ENCODE data around the gene CCNB3.

CCNB3 gene

DNA sequence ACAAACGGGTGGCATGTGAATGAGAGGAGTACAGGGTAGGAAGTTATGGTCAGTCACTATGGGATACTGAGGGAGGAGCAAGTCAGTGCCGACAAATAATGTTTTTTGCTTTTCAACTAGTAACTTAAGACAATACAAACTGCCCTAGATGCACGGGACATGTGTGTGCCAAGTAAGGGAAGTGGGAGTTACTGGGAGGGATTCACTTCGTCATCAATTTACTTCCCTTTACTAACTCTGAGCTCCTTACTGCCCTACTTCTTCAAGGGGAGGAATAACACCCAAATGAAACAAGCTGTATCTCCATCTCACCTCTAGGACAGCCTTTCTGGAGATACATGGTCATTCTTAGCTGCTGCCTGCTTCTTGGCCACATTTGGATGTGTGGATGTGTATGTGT, 168.4 kb downstream of the CCNB3 start:
- Histone ChIP-seq H3K4me1 (ENCODE audit: control insufficient read depth, insufficient read depth, low read length) (no peaks in the 10 kb centered on the region), H3K4me3 (ENCODE audit: low read length) (no peak overlapping the region), H3K9me3 (ENCODE audit: control insufficient read depth, insufficient read depth, low read length) (no peaks in the 10 kb centered on the region), H3K27me3 (ENCODE audit: control insufficient read depth, insufficient read depth, low read length) (no peaks in the 10 kb centered on the region), H3K36me3 (ENCODE audit: control insufficient read depth, insufficient read depth, low read length) (no peaks in the 10 kb centered on the region), H3K27ac (ENCODE audit: low read length) (no peak overlapping the region)
- WGBS (ENCODE audit: insufficient coverage, insufficient read length), result no CpG with 5 or more reads among the region's 4 CpGs
- DNase-seq (ENCODE audit: low read depth, low spot score), result no peak

DNA sequence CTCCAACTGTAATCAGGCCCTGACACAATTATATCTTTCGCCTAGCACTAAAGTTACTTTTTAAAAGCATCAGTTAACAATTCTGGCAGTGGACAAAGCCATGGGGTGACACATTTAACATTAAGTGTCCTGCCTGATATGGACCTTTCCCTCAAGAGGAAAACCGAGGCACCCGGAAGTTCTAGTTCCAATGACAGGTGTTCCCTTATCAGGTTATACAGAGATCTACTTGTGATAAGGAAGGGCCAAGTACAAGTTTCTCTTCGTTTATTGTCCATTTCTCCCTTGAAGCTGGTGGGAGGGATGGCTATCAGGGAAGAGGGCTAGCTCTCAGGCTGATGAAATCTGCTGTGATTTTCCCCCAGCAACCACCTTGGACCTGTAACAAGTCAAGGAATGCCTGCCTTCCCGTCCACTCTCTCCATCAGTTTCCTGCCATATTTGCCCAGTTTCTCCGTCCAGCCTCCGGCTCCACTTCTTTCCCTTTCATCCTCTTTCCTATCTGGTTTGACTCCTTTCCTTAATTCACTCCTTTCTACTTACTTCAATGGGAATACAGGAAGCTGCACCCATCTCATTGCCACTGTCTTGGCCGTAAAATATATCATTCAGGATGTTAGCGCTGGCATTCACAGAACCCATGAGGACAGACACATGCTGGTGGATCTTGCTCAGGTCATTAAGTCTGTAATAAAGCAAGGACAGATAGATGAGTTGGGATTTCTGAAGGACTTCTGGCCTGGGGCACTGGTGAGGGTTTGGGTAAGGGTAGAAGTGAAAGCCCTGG, 171.1 kb downstream of the CCNB3 start:
- Histone ChIP-seq H3K36me3 (ENCODE audit: control insufficient read depth, insufficient read depth, low read length) (no peaks in the 10 kb centered on the region), H3K27me3 (ENCODE audit: control insufficient read depth, insufficient read depth, low read length) (no peaks in the 10 kb centered on the region), H3K4me3 (ENCODE audit: low read length) (no peak overlapping the region), H3K4me1 (ENCODE audit: control insufficient read depth, insufficient read depth, low read length) (no peaks in the 10 kb centered on the region), H3K27ac (ENCODE audit: low read length) (no peak overlapping the region), H3K9me3 (ENCODE audit: control insufficient read depth, insufficient read depth, low read length) (no peaks in the 10 kb centered on the region)
- DNase-seq (ENCODE audit: low read depth, low spot score), result no peak
- WGBS (ENCODE audit: insufficient coverage, insufficient read length), result no CpG with 5 or more reads among the region's 9 CpGs

GRCh38 chrX:50381729-50382415, 177.3 kb downstream of the CCNB3 start:
- Histone ChIP-seq H3K27me3 (ENCODE audit: control insufficient read depth, insufficient read depth, low read length) (no peaks in the 10 kb centered on the region), H3K27ac (ENCODE audit: low read length) (no peak overlapping the region), H3K36me3 (ENCODE audit: control insufficient read depth, insufficient read depth, low read length) (no peaks in the 10 kb centered on the region), H3K4me1 (ENCODE audit: control insufficient read depth, insufficient read depth, low read length) (no peaks in the 10 kb centered on the region), H3K4me3 (ENCODE audit: low read length) (no peak overlapping the region), H3K9me3 (ENCODE audit: control insufficient read depth, insufficient read depth, low read length) (no peaks in the 10 kb centered on the region)
- DNase-seq (ENCODE audit: low read depth, low spot score), result no peak
- WGBS (ENCODE audit: insufficient coverage, insufficient read length), result no CpG with 5 or more reads among the region's 5 CpGs

GRCh38 chrX:50386520-50386919, 182.0 kb downstream of the CCNB3 start:
- no peaks in the 10 kb centered on the region for H3K4me1 ChIP-seq (ENCODE audit: control insufficient read depth, insufficient read depth, low read length)
- no peaks in the 10 kb centered on the region for H3K36me3 ChIP-seq (ENCODE audit: control insufficient read depth, insufficient read depth, low read length)
- no peaks in the 10 kb centered on the region for H3K9me3 ChIP-seq (ENCODE audit: control insufficient read depth, insufficient read depth, low read length)
- H3K27me3 ChIP-seq (ENCODE audit: control insufficient read depth, insufficient read depth, low read length), result no peaks in the 10 kb centered on the region
- no CpG with 5 or more reads among the region's 2 CpGs for WGBS (ENCODE audit: insufficient coverage, insufficient read length)
- no peak for DNase-seq (ENCODE audit: low read depth, low spot score)
- no peak overlapping the region for H3K27ac ChIP-seq (ENCODE audit: low read length)
- H3K4me3 ChIP-seq (ENCODE audit: low read length), result no peak overlapping the region

DNA sequence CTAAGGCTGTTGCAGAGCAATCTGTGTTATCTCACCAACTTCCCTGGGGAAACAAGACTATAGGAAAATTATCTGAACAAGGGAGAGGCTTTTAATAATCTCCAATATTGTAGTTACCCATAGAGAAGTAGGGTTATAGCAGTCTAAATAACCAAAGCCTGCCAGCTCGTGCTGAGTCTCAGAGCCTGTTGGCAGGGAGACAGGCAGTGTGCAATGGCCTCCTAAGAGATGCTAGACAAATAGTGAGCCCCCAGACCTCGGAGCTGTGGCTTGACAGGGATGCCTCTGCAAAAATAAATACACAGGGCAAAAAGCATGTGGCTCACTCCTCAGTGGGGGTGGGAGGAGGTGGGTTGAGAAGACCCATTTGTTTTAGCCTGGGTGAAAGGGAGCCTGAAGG, 189.3 kb downstream of the CCNB3 start:
- no CpG with 5 or more reads among the region's 2 CpGs for WGBS (ENCODE audit: insufficient coverage, insufficient read length)

More for the DNA sequence above, 189.3 kb downstream of the CCNB3 start:
- Histone ChIP-seq H3K4me3 (ENCODE audit: low read length) (no peak overlapping the region), H3K27ac (ENCODE audit: low read length) (no peak overlapping the region), H3K9me3 (ENCODE audit: control insufficient read depth, insufficient read depth, low read length) (no peaks in the 10 kb centered on the region), H3K4me1 (ENCODE audit: control insufficient read depth, insufficient read depth, low read length) (no peaks in the 10 kb centered on the region), H3K36me3 (ENCODE audit: control insufficient read depth, insufficient read depth, low read length) (no peaks in the 10 kb centered on the region), H3K27me3 (ENCODE audit: control insufficient read depth, insufficient read depth, low read length) (no peaks in the 10 kb centered on the region)
- no peak for DNase-seq (ENCODE audit: low read depth, low spot score)

Data from iPS DF 6.9 (cell line).